Tongue (tissue), 2 donors: ENCODE measurements around the gene RC3H2. TPM values are rescaled to one million over a fixed set of nuclear protein-coding genes. Genes with fewer than 3 reads are reported as not detected.
A peak's percentile ranks its signal among the peaks of the same experiment; 100 is the strongest.
"Not testable (repeated sequence)": the region's sequence is repeated elsewhere in the genome, so short reads cannot be mapped to it uniquely, and the experiment has no call there.

ENCODE experiments used
- DNase-seq: peaks from one replicate; pipeline ENCODE4 v3.0.0-alpha.2; 2015
- total RNA-seq: library from RNA; depleted of rRNA; stranded (reverse); fragments of >200 nt; gene quantifications from one replicate; pipeline ENCODE4 v1.2.3, GENCODE V29; 2014

Gene RC3H2
- total RNA-seq, 1 donor from 2014 or later: 55.4 TPM

DNA sequence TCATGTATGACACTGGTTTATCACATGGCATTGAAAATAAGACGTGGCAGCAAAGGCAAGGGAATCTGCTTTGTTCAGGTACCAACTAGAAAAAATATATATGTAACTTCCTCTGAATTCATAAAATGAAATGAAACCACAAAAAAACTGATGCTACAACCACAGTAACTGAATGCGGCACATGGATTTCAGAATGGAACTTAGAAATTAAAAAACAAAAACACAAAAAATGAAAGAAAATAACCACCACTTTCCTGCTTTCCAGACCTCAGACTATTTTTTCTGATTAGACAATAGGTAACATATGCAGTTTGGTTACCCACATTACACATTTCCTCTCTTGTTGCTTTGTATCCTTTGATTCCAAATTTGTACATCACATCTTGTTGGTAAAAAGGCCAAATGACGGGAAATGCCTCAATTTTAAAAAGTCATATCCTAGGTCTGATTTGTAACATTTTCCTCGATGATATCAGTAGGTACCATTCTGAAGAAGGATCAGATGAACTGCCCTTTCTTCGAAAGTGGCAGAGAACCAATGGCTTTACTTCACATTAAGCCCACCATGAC is 58.7 kb downstream of the RC3H2 start:
- no peak for DNase-seq

DNA sequence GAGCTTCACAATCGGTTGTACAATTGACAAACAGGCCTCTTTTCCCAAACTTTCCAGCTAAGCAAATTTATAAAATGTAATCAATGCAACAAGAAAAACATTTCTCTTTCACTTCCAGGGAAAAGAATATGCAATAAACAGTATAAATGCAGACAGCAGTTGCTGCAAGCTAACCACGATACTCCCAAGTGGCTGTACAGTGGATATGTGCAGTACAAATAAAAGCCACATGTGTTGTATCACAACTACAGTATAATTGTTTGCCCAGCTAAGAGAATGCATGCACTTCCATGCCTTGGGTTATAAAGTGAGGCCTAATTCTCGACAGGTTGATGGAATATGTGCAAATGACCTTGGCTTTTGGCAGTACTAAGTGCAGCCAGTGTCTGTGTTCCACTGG is 60.0 kb downstream of the RC3H2 start:
- no peak for DNase-seq

DNA sequence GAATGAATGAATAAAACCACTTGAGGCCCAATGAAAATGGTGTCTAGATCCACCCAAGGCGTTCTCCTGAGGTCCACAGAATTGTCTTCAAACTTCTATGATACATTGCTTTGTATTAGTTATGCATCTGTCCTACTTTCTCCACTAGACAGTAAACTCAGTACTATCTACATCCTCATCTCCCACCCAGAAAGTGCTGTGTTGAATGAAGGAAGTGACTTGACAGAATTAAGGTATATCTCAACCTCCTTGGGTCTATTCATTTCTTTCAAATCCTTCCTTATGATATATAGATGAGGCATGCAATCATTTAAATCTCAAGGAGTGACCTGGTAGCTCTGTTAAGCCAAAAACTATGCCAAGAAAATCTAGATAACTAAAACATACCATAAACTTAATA is 61.0 kb downstream of the RC3H2 start:
- no peak for DNase-seq

DNA sequence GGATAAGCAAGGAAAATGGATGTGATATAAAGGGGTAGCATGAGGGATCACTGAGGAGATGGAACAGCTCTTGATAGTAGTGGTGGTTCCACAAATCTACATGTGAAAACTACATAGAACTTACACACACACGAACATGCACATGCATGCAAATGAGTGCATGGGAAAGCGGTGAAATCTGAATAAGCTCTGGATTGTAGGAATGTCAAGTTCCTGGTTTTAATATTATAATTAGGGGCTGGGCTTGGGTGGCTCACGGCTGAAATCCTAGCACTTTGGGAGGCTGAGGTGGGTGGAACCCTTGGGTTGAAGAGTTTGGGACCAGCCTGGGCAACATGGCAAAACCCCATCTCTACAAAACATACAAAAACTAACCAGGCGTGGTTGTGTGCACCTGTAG is 63.7 kb downstream of the RC3H2 start:
- DNase-seq: no peak

GRCh38 chr9:122838441-122838840 is 66.7 kb downstream of the RC3H2 start:
- not testable (repeated sequence) for DNase-seq

DNA sequence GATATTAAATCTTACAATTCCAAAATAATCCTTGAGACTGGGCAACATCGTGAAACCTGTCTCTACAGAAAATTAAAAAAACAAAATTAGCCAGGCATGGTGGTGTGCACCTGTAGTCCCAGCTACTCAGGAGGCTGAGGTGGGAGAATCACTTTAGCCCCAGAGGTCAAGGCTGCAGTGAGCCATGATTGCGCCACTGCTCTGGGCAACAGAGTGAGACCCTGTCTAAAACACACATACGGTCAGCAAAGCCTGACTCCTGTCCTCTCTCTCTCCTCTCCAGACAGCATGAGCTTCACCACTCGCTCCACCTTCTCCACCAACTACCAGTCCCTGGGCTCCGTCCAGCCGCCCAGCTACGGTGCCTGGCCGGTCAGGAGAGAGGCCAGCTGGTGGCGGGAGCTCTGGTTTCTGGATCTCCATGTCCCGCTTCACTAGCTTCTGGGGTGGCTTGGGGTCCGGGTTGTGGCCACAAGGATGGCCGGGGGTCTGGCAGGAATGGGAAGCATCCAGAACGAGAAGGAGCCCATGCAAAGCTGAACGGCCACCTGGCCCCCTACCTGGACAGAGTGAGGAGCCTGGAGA is 67.8 kb downstream of the RC3H2 start:
- no peak for DNase-seq

DNA sequence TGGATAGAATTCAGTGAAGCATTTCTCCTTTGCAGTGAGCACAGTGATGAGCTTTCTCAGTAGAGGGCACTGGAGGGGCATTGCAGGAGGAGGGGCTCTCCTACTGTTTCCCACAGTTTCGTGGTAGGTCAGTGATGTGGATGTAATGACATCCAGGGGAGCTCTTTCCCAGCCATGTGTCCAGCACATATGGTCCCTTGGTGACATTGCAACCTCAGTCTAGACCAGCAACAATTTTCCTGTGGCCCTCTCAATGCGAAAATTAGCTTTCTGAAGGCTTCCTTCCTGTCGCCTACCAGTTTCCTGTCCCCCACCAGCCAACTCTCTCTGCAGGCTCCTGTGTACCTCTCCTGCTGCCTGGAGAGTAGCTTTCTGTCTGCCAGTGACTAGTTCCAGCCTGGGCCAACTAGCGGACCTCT is 69.8 kb downstream of the RC3H2 start:
- no peak for DNase-seq

DNA sequence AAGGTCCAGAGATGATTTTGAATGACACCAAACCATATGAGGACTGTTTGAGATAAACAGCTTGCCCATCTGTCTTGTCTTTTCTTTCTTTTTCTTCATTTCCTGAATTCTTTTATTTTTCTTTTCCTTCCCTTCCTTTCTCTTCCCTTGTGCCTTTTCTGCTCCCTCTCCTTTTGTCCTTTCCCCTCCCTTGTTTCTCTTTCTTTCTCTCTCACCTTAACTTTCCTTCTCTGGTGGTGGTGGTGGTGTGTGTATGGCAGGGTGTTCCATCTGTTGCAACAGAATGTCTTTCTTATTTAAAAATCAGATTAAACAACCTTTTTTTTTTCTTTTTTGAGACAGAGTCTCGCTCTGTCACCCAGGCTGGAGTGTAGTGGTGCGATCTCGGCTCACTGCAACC is 73.0 kb downstream of the RC3H2 start:
- no peak for DNase-seq

- not testable (repeated sequence) for DNase-seq
Measured at GRCh38 chr9:122828965-122829284, 76.2 kb downstream of the RC3H2 start.

DNA sequence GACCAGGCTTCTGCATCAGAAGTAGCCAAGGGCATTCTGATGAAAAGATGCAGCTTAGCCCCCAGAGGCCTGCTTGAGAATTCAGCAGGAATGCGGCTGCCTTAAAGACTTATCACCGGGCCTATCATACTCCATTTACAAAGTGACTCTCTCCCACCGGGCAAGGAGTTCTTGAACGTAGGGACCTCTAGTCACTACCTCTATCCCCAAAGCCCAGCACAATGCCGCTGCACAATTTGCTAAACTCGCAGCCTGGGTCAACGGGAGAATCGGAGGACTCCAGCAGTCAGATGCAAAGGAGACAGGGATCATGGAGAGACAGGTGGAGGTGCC is 77.4 kb downstream of the RC3H2 start:
- DNase-seq: no peak

GRCh38 chr9:122822938-122823337 is 82.2 kb downstream of the RC3H2 start:
- DNase-seq: no peak

GRCh38 chr9:122822056-122822455 is 83.1 kb downstream of the RC3H2 start:
- no peak for DNase-seq

DNA sequence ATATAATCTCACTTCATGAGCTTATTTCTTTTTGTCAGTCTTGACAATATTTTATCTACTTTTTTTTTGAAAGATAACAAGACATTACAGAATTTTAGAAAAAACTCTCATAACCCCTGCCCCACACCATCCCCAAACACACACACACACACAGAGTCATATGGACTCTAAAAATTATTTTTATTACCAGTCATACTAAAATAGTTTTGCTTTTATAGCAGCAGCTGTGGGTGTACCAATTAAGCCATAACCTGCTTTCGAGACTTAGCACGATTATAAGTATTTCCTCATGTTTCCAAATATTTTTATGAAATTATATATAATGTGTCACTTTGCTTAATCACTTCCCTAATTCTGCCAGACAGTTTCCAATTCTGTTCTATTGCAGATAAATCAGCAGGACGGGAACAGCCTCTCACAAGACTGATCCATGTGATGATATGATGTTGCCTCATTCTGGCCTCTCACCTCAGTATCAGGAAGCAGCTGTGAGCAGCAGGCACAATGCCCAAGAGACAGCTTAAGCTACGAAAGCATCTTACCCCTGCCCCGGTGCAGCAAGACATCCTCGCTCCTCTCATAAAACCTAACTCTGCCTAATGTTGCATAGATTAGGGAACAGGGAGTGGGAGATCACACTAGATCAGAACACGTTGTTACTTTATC is 83.7 kb downstream of the RC3H2 start:
- no peak for DNase-seq

DNA sequence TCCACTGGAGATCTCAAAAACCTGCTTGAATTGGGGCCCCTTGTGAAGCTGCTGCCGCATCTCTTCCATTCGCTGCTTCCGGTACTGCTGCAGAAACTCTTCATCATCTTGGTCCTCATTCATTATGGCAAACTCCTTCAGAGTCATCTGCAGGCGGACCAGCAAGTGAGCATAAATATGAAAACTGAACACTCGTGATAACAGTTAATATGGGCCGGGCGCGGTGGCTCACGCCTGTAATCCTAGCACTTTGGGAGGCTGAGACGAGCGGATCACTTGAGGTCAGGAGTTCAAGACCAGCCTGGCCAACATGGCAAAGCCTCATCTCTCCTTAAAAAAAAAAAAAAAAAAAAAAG is 84.7 kb downstream of the RC3H2 start:
- no peak for DNase-seq

GRCh38 chr9:122819791-122820489 is 85.2 kb downstream of the RC3H2 start:
- DNase-seq: no peak

DNA sequence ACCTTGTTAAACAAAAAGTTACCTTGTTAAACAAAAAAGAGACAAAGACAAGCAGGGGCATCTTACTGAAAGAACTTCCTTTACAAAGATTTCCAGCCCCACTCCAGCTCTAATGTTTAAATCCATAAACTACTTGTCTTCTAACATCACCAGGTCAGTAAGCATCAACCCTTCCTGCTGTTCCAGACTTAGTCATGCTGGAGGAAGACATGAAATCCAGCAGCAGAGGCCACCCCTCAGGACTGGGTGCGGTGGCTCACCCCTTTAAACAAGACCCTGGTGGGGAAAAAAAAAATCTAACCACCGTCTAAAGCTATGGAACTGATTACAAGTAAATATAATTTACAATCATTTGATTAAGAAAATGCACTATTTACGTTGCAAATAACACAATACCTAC is 85.8 kb downstream of the RC3H2 start:
- DNase-seq: no peak

DNA sequence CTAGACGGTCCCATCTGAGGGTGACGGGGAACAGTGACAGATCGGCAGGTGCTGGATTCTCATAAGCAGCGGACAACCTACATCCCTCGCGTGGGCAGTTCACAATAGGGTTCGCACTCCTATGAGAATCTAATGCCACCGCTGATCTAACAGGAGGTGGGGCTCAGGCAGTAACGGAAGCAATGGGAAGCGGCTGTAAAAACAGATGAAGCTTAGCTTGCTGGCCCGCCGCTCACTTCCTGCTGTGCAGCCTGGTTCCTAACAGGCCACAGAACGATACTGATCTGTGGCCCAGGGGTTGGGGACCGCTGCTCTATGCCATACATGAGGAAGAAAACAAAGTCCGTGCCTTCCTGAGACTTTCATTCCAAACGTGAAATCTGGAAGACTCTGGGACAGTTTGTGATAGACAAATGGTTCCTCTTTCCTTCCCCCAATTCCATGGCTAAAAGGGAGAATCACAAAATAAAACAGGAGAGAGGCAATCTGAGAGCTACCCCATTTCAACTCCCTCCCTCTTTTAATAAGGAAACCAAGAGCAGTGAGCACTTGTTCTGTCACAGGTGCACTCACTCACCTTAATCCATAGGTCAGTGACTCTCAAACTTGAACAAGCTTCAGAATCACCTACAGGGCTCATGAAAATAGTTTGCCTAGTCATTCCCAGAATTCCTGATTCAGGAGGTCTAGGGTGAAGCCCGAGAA is 88.8 kb downstream of the RC3H2 start:
- DNase-seq: no peak

DNA sequence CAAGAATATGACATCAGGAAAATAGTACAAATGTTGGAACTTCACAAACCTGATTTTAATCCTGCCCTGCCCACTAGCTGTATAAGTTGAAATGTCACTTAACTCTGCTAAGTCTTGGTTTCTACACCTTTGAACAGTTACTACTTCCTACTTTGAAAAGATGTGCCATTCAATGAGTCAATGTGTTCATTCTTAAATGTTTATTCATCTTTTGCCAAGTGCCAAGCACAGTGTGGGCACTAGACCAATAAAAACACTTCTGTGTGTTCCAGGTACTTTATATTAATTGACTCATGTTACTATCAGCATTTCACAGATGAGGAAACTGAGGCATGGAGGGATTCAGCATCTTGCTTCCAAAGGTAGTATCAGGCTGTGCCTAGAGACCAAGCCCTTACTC is 89.6 kb downstream of the RC3H2 start:
- no peak for DNase-seq

- no peak for DNase-seq
Measured at GRCh38 chr9:122814545-122814944, 90.6 kb downstream of the RC3H2 start.

DNA sequence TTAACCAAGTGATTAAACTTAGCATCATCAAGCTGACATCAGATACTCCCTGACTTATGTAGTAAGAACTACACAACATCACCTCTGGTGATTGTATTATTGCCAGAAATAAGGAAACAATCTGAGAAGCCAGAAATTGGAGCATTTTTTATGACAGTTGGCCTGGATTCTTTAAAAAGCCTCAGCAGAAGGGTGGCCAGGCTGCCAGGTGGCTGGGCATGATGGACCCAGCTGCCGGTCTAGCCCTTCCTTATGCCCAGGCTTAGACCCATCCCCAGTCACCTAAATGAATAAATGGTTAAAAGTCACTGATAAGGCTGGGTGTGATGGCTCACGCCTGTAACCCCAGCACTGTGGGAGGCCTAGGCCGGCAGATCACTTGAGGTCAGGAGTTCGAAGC is 92.4 kb downstream of the RC3H2 start:
- DNase-seq: no peak

- peak; percentile 92 for DNase-seq
Measured at GRCh38 chr9:122810306-122810946, 94.7 kb downstream of the RC3H2 start.

- not testable (repeated sequence) for DNase-seq
Measured at GRCh38 chr9:122809261-122809660, 95.9 kb downstream of the RC3H2 start.

DNA sequence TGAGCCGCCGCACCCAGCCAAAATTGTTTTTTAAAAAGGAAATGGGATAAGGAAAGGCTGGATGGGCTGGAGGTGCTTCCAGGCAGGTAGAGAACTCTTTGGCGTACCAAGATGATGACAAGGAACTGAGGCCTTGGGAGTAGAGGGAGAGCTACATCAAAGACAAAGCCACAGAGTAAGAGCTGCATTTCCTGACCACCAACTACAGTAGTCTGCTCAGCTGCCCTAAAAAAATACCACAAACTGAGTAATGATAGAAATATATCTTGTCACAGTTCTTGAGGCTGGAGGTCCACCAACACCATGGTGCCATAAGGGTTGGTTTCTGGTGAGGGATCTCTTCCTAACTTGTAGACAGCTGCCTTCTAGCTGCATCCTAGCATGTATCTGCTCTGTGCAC is 97.0 kb downstream of the RC3H2 start:
- no peak for DNase-seq
